Raji (cell line): Measurements from ENCODE around the gene ZNF683.

ENCODE experiments used
- POLR2A ChIP-seq: IDR thresholded peaks from 2 replicates; pipeline ENCODE4 v1.6.1; 2011; ENCODE audit warnings: low read depth, low read length, control low read depth; ENCODE audit not compliant: insufficient read depth

ZNF683 gene

GRCh38 chr1:26368486-26368885, 4.1 kb downstream of the ZNF683 start:
- no peak for TF ChIP-seq POLR2A

DNA sequence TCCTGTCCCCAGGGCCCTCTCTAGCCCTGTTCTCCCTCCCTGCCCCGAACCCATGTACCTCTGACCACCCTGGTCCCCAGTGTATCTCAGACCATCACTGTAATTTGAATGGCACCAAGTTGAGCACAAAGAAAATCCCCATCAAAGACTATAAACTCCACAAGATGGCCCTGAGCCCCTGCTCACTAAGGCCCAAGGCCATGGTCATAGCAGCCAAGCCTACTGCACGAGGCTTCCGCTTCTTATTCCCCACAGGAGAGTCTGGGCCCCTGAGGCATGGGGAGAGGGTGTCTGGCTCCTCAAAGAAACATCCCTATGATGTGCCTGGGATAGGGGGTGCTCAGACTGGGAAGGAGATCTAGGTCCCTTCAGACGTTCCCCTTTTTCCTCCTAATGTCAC, 4.5 kb downstream of the ZNF683 start:
- TF ChIP-seq POLR2A = no peak

- no peak for TF ChIP-seq POLR2A
These were observed 5.1 kb downstream of the ZNF683 start for GRCh38 chr1:26367441-26367840.

DNA sequence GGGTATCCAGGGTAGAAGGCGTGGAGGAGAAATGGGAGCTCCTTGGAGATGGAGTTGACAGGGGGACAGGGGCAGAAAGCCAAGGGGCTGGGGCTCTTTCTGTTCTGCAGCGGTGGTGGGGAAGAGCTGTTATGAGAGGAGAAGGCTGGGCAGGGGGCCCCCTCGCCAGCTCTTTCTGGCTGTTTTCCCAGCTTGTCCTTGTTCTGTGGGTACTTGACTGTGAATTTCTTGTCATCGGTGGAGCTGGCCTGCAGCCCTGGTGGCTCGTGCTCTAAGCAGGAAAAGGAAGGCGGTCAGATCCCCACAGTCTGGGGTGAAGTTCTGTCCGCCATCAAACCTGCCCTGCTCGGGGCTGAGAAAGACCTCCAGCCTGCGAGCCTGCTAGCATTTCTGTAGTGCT, 7.6 kb downstream of the ZNF683 start:
- no peak for TF ChIP-seq POLR2A

DNA sequence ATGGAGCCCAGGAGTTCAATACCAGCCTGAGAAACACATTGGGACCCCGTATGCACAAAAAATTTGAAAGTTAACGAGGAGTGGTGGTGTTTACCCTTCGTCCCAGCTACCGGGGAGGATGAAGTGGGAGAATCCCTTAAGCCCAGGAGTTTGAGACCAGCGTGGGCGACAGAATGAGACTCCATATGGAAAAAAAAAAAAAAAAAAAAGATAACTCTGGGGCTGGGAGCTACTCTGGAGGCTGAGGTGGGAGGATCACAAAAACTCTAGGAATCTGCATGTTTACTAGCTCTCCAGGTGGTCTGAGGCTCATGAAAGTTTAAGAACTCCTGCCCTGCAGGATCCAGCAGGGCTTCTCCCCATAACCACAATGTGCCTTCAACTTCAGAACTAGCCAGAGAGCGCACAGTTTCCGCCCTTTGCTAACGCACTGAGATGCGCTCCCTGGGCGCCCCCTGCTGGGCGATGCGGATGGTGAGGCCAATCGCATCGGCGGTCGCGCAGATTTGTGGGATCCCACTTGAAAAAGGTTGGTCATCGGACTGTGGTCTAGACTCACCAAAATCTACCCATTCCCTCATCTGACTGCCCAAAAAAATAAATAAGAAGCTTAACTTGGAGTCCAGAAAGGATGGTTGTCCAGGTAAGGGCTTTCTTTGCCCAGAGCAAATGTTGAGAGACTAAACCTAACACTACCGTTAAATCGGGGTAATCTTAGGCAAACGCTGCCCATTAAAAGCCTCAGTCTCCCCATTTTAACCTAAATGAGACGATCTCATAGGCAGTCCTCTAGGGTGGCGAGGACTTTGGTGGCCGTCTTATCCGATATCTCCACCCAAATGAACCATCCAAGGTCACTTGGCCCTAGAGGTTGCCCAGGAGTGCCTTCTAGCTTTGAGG, 8.8 kb downstream of the ZNF683 start:
- TF ChIP-seq POLR2A = no peak

DNA sequence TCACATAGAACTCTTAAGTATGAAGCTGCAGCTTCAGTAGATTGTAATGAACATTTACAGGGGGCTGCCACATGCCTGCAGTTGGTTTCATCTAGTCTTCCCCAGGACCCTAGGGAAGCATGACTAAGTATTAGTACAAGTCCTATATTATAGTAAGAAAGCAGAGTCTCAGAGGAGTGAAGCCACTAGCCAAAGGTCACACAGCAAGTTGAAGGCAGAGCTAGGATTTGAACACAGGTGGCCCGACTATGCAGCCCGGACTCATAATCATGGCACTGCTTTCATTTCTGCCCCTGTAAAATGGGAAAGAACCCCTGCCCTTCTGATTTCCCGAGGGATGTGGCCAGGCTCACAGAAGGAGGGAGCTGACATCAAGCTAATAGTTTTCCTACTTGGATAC, 10.2 kb downstream of the ZNF683 start:
- no peak for TF ChIP-seq POLR2A

- TF ChIP-seq POLR2A = no peak
These were observed 10.9 kb downstream of the ZNF683 start for GRCh38 chr1:26361605-26362122.

DNA sequence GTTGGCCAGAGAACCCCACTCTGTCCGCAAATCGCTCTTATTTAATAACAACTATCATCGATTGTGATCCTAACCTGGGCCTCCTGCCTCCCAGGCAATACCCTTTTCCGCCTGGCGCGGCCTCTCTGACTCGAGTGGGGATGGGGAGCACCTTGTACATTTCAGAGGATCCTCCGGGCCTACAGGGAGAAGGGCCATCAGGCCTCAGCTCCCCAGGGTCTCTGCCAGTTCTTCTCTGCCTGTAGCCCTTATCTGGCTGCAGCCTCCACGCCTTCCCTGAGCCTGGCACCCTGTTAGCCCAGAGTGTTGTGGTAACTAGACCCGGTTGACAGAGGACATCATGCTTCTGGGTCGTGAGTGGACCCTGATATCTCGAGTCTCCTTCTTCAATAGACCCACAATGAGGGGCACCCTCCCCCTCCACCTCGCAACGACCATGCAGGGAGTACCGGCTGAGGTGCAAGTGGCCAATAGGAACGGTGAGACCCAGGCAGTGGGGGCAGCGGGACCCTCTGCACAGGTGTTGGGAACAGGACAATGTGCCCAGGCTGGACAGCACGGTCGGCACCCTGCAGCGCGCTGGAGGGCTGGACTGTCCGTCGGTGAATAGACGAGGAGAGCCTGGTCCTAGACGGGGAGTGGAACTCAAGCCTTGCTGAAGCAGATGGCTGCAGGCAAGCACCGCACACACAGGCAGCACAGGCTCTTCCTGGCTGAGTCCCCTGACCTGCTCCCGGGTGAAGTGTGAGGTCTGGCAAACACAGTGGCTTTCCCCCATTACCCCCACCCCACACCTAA, 11.5 kb downstream of the ZNF683 start:
- TF ChIP-seq POLR2A = no peak

DNA sequence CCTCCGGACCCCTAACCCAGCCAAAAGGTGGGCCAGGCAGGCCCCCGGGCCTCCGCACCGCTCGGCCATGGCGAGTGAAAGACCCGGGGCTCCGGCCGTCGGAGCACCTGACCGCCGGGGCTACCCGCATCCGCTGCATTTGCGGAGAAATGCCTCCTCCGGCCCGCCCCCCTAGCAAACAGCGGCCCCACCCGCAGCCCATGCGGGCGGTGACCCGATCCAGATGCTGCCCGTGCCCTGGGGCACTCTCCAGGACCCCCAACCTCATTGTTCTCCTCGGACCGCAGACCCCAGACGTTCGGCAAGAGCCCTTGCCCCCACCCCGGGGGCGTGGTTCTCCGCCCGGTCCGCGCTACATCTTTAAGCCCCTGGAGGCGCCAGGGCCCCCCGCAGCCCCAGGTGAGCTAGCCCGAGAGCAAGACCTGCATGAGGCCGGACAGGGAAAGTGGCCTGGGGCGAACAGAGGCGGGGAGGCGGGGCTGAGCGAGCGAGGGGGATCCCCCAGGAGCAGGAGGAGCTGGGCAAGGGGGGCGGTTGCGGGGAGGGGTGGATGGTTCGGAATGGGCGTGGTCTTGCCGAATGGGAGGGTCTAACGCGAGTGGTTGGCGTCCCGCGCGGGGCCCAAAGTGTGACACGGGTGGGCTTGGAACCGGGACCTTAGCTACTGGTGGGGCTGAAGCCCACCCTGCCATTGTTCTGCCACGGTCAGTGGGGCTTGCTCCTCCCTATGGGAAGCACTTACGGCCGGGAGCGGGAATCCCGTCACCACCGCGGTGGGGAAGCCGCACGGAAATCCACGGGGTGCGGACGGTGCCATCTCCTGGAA, 12.4 kb downstream of the ZNF683 start:
- TF ChIP-seq POLR2A = no peak

DNA sequence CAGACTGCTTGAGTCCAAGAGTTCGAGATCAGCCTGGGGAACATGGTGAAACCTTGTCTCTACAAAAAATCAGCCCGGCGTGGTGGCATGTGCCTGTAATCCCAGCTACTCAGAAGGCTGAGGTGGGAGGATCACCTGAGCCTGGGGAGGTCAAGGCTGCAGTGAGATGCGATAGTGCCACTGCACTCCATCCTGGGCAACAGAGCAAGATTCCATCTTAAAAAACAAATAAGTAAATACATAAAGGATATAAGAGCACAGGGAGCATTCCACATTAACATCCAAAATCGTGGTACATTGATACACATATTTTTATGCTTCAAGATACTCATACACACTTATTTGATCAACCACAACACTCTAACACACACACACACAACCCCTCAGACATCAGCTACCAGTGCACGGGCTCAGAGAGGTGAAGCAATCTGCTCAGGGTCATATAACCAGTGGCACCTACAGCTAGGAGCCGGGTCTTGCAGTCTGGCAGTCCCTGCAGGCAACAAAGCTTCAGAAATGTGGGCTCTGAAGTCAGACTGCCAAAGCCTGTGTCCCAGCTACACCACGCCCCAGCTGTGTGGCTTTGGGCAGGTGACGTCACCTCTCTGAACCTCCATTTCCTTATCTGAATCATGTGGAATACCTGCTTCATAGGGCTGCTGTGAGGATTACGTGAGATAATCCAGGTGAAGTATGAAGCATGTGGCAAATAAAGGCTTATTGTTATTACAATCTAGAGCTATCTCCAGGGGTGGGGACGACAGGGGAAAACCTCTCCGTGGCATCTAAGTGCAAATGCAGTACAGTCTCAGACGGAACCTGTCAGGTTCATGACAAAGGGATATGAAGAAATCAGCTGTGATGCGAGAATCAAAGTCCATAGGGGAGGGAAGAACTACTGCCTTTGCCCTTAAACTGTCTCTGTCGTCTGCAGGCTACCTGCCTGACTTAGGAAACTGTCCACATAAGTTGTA, 13.9 kb downstream of the ZNF683 start:
- no peak for TF ChIP-seq POLR2A

DNA sequence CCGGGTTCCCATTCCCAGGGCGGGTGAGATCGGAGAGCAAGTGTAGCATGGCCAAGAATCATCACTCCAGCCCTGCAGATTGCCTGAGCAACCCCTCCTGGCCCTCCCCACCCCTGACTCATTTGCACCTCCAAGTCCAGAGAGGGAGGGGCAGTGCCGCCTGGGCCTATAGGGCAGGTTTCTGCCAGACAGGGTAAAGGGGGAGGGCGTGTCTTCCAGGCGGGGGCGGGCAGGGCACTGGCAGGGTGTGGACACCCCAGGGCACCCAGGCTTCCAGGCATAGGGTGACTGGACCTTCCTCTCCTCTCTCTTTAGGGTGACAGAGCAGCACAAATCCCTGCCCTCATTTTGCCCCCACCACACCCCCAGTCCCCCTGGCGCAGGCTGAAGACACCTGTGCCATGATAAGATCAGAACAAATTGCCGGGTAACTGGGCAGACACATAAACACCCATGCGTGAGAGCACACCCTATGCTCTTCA, 15.4 kb downstream of the ZNF683 start:
- no peak for TF ChIP-seq POLR2A

GRCh38 chr1:26356106-26356505, 16.4 kb downstream of the ZNF683 start:
- TF ChIP-seq POLR2A = no peak

DNA sequence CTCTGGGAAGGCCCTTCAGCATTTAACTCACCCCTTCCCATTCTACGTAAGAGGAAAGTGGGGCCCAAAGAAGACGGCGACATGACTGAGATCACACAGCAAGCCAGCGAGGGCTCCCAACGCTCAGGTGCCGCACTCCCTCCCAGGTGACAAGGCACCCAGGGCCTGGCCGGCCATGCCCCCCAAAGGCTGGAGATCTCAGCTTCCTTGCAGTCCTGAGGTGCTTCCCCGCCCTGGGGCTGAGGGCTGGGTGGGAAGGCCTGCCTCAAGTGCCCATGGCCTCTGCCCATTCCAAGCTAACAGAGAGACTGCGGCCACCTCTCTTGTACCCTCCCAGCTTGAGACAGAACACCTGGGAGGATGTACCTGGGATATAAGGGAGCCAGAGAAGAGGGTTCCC, 17.6 kb downstream of the ZNF683 start:
- no peak for TF ChIP-seq POLR2A

DNA sequence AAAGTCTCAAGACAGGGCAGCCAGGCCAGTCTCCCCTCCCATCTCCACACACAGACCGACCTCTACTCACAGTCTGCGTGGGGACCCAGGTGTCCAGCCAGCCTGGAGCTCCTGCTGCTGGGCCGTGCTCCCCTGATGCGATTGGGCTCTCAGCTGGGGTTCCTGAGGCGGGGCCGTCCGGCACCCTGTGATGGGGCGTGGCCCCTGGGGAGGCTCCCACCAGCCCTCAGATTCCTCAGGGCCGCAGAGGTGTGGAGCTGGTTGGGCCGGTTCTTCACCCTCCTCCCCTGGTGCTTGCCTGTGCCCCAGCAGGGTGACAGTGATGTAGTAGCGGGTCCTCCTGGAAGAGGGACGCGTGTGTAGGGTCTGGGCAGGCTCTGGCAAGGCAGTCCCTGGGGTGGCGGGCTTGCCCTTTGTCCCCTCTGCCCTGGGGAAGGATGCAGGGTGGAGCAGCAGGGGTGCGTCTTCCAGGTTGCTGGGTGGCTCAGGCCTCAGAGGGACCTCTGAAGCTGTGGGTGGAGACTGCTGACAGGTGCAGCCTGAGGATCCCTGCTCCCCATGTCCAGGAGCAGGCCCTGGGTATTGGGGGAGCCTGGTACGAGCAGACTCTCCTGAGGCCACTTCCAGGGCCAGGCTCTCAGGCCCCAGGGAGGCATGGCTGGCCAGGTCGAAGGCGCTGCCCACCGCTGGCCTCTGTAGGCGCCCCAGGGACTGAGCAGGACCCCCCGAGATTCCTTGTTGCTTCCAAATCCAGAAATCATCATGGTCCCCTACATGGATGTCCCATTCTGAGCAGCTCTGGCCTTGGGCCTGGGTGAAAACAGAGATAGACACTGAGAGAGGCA, 18.4 kb downstream of the ZNF683 start, which contains the start of gene CRYBG2:
Gene CRYBG2, minus strand, starts transcription at position 155 of the 845 bp plus-strand sequence. CDS start 7,473 bp downstream, outside the sequence.
- TF ChIP-seq POLR2A = no peak
